HS-5 (cell line): ENCODE data around the gene KLHL2.
"Not testable (repeated sequence)": the region's sequence is repeated elsewhere in the genome, so short reads cannot be mapped to it uniquely, and the experiment has no call there.

ENCODE experiments used
- DNase-seq: peaks from one replicate; pipeline ENCODE4 v3.0.0-alpha.2; 2012; ENCODE audit warnings: low read depth

KLHL2 gene

DNA sequence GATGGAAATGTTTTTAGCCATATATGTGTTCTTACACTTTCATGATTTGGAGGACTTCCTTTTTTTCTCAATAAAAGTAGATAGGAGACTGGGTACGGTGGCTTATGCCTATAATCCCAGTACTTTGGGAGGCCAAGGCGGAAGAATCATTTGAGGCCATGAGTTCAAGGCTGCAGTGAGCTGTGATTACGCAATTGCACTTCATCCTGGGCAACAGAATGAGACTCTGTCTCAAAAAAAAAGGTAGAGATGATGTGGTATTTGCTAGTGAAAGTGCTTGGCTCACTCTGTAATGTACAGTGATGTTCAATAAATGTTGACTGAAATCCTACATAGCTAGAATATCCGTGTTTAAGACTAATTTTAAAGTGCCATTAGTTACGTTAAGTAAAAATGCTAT lies 27.4 kb downstream of the KLHL2 start:
- no peak for DNase-seq

DNA sequence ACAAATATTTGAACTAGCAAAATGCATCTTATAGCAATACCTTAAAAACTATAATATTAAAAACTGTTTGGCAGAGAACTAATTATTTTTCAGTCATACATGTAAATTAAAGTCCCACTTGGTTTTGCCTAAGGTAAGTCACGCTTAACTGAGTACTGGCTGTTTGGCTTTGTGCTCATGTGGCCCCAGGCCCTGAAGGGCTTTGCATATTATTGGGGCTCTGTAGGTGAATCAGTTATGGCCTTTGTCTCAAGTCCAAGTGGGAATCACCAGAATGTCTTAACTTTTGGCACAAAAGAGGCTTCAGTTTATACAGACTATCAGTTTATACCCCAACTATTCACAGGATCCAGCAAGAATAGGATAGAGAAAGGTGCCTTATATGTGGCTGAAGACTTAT lies 29.5 kb downstream of the KLHL2 start:
- DNase-seq: not testable (repeated sequence)

DNA sequence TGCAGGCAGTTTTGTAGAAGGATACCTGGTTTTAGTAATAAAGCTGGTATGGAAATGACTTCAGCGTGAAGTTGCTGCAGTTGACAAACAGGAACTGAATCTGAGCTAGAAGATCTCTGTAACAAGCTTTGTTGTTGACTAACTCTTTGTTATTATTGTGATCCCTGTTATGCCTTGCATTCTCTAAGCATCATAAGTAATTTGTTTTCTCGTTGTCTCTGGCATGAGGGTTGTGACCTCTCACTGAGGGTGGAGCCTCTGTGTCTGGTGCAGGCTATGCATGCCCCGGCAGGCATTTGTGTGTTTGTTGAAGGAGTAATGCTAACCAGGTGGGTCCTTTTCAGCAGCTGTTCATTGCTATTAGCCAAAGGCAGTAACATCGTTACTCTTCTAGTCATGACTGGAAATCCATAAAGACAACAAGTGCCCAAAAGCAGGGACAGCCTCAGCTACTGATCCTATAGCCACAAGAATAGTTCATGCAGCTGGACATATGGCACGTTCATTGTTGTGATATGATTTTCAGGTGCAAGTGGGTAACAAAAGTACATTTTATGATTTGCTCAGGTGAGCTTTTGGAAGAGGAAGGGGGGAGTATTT lies 30.8 kb downstream of the KLHL2 start:
- not testable (repeated sequence) for DNase-seq

DNA sequence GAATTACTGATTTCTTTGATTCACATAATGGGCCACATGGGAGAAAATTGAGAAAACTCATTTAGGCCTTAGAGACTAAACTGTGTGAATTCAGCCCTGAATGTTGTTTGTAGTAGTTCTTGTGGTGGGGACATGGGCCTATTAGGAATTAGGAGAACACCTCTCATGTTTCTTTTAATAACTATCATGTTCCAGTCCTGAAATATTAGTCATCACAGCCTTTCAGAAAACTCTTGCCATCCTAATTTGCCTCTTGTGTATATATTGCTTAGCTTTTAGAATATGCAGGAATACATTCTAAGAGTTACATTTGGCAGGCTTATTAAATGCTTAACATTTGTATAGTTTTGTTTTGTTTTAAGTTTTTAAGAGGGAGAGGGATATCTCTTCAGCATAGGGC lies 33.4 kb downstream of the KLHL2 start:
- DNase-seq: not testable (repeated sequence)

DNA sequence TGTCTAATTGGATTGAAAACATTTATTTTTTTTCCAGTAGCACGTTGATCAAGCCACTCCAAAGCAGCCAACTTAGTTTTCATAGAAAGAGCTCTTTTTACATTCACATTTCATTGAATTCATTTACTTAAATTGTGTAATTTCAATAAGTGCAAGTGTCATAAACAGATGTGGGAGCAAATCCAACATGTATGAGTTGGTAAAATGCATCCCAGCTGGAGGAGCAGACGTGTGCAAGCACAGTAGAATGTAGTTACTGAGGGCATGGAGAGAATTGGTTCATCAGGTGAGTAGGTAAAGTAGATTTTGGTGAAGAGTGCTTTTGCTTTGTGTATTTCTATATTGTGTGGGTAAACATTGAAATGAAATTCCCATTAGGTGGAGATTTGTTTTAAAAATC lies 36.8 kb downstream of the KLHL2 start:
- not testable (repeated sequence) for DNase-seq

DNA sequence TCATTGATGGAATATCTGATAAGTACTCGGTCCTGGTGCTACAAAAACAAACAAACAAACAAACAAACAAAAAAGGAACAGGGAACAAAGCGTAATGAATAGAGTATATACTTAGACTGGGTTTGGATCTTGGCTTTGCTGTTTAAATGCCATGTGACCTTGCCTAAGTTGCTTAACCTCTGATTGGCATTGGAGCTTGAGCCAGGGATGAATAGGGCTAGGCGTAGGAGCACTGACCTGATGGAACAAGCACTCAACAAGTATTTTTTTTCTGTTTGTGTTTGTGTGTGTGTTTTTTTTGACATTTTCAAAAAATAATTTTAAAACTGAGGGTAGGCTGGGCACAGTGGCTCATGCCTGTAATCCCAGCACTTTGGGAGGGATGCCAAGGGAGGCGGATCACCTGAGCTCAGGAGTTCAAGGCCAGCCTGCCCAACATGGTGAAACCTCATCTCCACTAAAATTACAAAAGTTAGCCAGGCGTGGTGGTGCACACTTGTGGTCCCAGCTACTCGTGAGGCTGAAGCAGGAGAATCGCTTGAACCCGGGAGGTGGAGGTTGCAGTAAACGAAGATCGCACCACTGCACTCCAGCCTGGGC lies 37.3 kb downstream of the KLHL2 start:
- not testable (repeated sequence) for DNase-seq

DNA sequence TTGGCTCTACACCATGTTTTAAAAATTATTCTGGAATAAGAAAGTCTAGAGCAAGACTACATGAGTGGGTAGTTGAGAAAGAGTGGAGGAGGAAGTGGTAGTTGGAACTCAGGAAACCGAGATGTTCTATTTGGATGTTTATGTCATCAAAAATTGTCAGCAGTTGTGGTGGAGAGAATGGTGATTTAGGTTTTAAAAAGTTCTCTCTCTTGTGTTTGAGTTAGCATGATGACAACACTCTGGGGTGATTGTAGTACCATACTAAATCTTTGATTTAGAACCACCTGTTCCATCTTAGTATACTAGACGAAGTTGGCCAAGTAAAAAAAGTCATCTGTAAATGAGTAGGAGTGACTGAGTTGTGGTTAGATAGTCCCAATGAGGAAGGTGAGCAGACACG lies 40.7 kb downstream of the KLHL2 start:
- no peak for DNase-seq

DNA sequence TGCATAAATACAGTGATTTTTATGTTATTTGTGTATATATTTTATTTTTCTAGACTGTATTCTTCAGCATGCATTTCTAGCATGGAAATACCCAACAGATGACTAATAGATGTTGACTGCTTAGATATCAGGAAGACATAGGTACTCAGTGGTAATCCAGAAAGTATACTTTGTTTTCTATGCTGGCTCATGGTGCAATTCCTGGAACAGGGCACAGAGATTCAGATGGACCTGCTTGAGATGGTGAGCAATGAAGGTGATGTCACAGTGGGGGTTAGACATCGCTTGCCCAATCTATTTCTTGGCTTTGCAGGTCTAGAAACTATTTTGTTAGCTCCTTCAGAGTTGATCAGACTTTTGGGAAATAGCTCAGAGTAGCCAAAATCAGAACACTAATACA lies 41.5 kb downstream of the KLHL2 start:
- DNase-seq: not testable (repeated sequence)

DNA sequence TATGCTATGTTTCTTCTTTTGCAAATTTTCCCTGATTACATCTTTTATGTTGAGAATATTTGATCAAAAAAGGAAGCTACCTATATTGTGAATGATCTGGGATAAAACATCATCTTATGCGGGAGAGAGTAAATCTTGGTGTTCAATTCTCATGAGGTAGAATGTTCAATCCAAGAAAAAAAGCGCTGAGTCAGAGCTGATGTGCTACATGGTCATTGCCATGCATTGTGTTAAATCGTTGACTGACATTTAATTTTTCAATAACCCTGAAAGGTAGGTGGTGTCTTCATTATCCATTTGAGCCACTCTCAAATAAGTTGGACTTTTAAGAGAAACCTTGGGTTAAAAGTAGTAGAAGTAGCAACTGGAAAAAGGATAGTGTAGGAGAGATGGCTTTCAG lies 47.4 kb downstream of the KLHL2 start:
- not testable (repeated sequence) for DNase-seq

DNA sequence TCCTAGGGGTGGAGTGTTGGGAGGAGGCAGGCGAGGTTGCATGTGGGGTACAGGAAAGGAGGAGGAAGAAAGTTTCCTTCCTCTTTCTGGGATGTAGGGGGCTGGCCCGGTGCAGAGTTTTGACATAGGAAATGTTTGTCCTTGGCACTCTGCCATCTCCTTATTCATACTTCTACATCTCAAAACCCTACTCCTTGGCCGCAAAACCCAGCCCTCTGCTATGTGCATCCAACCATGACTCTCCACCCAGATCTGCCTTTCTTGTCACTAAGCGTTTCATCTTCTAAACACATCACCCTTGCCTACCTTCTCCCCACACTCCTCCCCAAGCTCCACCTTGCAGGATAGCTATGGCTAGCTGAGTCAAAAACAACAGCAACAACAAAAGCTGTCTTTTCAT lies 48.1 kb downstream of the KLHL2 start:
- not testable (repeated sequence) for DNase-seq

DNA sequence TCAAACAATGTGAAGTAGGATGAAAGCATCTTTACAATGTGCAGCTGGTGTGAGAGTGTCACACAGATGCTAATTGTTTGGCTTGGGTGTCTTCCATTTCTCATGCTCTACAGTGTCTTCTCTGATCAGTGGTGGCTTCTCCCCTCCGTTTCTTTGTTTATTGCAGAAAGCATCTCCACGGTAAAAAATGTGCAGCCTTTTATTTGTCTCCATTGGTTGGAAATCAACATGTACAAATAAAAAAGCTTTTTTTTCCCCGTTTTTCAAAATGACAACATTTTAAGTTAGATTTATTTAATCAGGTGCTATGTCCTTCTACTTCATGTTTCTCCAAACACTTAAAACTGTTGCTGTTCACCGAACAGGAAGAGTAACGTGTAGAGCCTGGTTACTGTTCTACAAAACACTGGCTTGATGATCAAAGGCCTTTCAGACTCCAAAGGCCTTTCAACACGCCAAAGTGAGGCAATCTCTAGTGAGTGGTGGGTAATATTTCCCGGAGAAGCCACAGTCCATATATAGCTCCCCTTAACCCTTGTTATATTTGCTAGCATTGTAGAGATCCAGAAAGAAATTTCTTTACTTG lies 48.8 kb downstream of the KLHL2 start:
- DNase-seq: not testable (repeated sequence)

DNA sequence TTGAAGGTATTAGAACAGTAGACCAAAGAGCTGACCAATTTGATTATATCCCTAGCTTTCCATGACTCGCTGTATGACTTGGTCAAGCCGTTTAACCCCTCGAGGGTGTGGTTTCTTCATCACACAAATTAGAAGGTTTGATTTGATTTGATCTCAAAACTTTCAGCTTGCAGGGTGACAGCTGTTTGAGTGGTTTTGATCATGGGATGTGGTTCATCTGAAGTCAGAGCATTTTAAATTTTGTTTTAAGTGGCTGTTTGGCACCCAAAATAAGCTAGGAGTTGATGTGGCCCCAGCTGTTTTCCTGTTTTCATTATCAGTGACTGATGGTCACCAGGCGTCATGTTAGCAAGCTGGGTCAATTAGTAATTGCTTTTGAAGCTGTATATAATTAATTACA lies 52.4 kb downstream of the KLHL2 start:
- DNase-seq: not testable (repeated sequence)

DNA sequence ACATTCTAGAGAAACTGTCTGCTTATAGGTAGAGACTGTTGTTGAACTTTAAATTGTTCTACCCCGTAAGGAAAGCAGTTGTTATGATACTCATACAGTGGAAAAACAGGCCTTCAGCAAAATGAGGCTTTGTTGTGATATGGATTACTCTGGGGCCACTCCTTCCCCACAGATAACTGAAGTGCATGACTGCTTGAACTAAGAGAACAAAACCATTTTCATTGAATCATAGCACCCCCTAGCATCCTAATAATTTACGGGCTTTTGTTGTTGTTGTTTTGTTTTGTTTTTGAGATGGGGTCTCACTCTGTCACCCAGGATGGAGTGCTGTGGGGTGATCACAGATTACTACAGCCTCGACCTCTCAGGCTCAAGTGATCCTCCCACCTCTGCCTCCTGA lies 54.9 kb downstream of the KLHL2 start:
- not testable (repeated sequence) for DNase-seq

DNA sequence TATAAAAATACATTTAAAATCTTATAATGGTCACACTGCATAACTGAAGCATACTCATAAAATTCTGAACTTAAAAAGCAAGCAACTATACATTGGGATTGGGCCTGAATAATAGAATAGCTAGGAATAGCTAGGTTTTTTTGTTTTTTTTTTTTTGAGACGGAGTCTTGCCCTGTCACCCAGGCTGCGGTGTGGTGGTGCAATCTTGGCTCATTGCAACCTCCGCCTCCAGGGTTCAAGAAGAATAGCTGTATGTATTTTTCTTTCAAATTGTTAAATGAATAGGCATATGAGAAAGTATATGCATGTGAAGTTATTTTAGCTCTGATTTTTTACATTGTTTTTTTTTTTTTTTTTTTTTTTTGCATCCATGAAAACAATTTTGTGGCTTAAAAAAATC lies 56.1 kb downstream of the KLHL2 start:
- DNase-seq: not testable (repeated sequence)

DNA sequence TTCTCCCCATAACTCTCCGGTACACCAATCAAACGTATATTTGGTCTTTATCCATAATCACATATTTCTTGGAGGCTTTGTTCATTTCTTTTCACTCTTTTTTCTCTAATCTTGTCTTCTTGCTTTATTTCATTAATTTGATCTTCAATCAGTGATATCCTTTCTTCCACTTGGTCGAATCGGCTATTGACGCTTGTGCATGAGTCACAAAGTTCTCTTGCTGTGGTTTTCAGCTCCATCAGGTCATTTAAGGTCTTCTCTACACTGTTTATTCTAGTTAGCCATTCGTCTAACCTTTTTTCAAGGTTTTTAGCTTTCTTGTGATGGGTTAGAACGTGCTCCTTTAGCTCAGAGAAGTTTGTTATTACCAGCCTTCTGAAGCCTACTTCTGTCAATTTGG lies 62.6 kb downstream of the KLHL2 start:
- DNase-seq: not testable (repeated sequence)

DNA sequence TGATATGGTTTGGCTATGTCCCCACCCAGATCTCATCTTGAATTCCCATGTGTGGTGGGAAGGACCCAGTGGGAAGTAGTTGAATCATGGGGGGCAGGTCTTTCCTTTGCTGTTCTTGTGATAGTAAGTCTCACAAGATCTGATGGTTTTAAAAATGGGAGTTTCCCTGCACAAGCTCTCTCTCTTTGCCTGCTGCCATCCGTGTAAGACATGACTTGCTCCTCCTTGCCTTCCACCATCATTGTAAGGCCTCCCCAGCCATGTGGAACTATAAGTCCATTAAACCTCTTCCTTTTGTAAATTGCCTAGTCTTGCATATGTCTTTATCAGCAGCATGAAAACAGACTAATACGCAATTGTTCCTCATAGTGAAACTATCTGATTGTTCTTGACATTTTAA lies 66.1 kb downstream of the KLHL2 start:
- DNase-seq: not testable (repeated sequence)

DNA sequence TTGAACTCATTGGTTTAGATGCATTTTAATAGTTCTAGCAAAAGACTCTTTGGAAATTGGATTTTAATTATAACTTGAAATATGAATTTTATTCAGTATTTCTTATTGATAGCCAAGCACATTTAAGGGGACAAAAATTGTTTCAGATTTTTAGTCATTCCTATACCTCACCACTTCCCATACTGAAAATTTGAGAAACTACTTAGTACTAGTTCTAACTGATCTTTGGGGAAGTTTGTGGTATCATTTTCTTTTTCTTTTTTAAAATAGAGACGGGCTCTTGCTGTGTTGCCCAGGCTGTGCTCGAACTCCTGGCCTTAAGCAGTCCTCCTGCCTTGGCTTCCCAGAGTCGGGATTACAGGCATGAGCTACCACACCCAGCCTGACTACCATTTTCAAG lies 68.0 kb downstream of the KLHL2 start:
- not testable (repeated sequence) for DNase-seq

DNA sequence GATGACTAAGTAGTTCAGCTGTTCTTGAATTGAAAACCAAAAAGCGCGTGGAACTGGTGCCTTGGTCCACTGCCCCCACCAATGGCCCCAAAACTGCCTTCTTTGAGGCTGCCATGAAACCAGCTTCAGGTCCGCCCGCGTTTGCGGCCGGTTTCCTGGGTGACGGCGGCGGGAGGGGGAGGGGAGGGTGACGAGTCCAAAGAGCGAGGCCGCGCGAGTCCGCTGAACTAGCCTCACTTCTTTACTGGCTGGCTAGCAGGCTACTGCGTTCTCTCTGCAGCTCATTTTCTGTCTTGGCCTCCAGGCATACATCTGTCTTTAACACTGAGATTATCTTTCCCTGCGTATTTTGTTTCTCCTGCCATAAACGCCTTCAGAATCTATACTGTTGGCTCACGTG lies 72.2 kb downstream of the KLHL2 start:
- not testable (repeated sequence) for DNase-seq

DNA sequence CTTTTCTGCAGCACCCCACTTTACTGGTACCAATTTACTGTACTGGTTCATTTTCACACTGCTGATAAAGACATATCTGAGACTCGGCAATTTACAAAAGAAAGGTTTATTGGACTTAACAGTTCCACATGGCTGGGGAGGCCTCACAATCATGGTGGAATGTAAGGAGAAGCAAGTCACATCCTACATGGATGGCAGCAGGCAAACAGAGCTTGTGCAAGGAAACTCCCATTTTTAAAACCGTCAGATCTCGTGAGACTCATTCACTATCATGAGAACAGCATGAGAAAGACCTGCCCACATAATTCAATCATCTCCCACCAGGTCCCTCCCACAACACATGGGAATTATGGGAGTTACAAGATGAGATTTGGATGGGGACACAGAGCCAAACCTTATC lies 77.3 kb downstream of the KLHL2 start:
- DNase-seq: not testable (repeated sequence)

DNA sequence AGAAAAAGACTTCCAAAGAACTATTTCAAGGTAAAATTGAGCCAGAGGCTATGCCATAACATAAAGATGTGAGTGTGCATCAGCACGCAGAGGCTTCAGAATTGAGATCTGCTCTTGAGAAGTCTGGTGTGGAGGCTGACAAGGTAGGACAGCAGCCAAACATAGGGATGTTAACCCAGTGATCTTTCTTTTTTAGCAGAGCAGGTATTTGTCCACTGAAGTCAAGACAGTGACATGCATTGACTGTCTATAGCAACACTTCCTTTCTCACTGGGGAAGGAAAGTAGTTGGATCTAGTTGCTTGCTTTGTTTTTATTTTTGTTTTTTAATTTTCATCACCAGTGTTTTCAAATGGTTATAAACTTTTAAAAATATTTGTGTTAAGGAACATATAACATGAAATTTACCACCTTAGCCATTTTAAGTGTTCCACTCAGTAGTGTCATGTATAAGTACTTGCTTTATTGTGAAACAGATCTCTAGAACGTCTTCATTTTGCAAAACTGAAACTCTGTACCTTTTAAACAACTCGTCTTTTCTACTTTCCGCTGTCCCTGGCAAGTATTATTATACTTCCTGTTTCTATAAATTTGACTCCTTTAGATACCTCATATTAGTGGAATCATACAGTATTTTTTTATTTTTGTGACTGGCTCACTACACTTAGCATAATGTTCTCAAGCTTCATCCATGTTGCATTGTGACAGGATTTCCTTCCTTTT lies 79.4 kb downstream of the KLHL2 start:
- DNase-seq: not testable (repeated sequence)

DNA sequence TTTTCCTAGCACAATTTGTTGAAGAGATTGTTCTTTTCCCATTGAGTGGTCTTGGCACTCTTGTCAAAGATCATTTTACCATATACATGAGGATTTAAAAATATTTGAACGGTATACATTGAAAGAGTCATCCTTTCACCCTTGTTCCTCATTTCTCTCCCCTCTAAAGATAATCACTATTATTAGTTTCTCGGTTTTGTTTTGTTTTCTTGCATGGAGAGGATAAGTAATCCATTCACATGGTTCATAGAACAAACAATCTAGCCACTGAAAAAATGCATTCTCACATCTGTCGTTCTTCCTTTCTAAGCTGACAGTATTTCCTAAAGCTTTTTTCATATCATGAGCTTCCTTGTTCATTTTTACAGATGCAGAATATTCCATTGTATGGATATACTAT lies 80.9 kb downstream of the KLHL2 start:
- no peak for DNase-seq

DNA sequence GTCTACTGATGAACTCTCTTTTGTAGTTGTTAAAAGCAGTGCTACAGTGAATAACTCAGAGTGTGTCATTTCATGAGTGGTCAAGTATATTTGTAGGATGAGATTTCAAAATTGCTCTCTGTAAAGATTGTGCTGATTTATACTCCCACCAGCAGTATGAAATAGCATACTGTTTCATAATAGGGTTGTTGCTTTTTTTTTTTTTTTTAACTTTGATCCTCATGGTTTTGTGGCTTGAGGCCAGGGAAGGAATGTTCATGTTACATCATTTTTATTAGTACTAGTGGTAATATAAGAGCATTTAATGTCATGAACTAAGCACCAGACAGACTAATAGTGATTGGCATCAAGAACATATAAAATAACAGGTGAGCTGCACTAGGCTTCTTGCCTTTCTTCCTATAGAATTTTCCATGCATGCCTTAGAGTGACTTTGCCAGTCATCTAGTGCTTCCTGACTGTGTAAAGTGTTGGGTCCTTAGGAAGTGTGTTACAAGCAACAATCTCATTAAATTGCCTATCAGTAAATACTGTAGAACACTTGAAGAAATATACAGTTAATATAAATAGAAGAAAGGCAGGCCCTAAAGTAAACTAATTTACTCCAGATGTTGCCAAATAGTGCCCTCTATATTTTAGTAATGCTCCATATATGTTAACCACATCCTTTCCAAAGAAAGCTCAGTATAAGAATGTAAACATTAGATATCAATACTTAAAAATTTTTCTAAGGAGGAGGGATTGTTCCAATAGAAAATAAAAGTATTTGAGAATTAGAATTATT lies 81.5 kb downstream of the KLHL2 start:
- peak; percentile 60 for DNase-seq
